GM13976 (cell line): ENCODE results near the gene FA2H.

Source experiments
- DNase-seq: peaks from one replicate; pipeline ENCODE4 v3.0.0; 2012; ENCODE audit warnings: low spot score
- in situ Hi-C: fragments of 300-500 bp; cut with MboI; formaldehyde crosslinking; loops from one replicate; pipeline ENCODE4 v1.12.0; 2022; ENCODE audit warnings: low sequenced_read_pairs, mixed read lengths, inconsistent platforms; ENCODE audit not compliant: unreplicated experiment
- TF ChIP-seq, protein P1 (sequence below): IDR thresholded peaks from 2 replicates; pipeline ENCODE4 v1.5.1; 2012; ENCODE audit warnings: borderline replicate concordance, mild to moderate bottlenecking; ENCODE audit not compliant: insufficient read depth; ENCODE audit errors: extremely low read depth, missing control alignments, control extremely low read depth

FA2H gene

DNA sequence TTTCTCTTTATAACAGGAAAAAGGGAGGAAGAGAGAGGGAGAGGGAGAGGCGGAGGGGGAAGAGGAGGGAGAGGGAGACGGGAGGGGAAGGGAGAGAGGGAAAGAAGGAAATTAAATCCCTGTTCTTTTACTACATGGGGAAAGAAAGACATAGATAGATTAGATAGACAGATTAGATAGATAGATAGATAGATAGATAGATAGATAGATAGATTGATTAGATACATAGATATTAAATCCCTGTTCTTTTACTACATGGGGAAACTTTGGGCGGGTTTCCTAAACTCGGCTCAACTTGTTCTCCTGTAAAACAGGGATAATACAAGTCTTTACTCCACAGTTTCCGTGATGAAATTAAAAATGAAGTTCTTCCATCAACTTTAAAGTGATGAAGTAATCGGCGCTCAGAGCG lies 108.6 kb downstream of the FA2H start:
- DNase-seq, result no peak

More for the DNA sequence above, 108.6 kb downstream of the FA2H start:
- TF ChIP-seq, protein P1, sequence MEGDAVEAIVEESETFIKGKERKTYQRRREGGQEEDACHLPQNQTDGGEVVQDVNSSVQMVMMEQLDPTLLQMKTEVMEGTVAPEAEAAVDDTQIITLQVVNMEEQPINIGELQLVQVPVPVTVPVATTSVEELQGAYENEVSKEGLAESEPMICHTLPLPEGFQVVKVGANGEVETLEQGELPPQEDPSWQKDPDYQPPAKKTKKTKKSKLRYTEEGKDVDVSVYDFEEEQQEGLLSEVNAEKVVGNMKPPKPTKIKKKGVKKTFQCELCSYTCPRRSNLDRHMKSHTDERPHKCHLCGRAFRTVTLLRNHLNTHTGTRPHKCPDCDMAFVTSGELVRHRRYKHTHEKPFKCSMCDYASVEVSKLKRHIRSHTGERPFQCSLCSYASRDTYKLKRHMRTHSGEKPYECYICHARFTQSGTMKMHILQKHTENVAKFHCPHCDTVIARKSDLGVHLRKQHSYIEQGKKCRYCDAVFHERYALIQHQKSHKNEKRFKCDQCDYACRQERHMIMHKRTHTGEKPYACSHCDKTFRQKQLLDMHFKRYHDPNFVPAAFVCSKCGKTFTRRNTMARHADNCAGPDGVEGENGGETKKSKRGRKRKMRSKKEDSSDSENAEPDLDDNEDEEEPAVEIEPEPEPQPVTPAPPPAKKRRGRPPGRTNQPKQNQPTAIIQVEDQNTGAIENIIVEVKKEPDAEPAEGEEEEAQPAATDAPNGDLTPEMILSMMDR, result no peak
- in situ Hi-C loops, result no loop called here
